Measurements from ENCODE around the gene BBX.

Gene BBX

GRCh38 chr3:107761391-107761790 lies 238.6 kb downstream of the BBX start:
- no peak overlapping the region for H3K27ac ChIP-seq
- no peaks in the 10 kb centered on the region for H3K36me3 ChIP-seq (ENCODE audit: insufficient read depth, low read length)
- TF ChIP-seq EZH2 (IDR thresholded peaks at IDR 0.05) (no peak), POLR2AphosphoS5 (IDR thresholded peaks at IDR 0.05; ENCODE audit: borderline replicate concordance, low read depth, low read length) (no peak), FOXP2 (optimal IDR thresholded peaks at IDR 0.05; ENCODE audit: control extremely low read depth, extremely low read length, insufficient read depth) (no peak)
- no peak overlapping the region for H3K4me3 ChIP-seq
- no peak overlapping the region for H3K9ac ChIP-seq (ENCODE audit: insufficient read length)
- no peak for DNase-seq (ENCODE audit: low read depth, low spot score)
- H3K9me3 ChIP-seq (ENCODE audit: low read depth, low read length) = no peaks in the 10 kb centered on the region

DNA sequence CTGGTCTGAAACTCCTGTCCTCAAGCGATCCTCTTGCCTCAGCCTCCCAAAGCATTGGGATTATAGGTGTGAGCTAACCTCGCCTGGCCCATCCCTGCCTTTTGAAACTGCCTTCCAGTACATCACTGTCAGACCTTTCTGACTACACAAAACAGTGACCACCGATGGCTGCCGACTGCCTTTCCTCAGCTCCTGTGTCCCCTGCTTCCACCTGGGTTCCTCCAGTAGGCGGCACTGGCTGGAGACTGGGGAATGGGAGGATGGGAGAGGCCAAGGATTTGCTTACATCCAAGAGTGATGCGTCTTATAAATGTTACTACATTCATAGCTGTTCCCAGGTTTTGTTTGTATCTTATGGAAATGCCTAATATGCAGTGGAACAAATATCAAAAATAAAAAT lies 242.8 kb downstream of the BBX start:
- H3K36me3 ChIP-seq (ENCODE audit: insufficient read depth, low read length) = no peaks in the 10 kb centered on the region
- H3K9ac ChIP-seq (ENCODE audit: insufficient read length) = no peak overlapping the region
- no peak for DNase-seq (ENCODE audit: low read depth, low spot score)
- TF ChIP-seq EZH2 (IDR thresholded peaks at IDR 0.05) = no peak
- no peak for TF ChIP-seq POLR2AphosphoS5 (IDR thresholded peaks at IDR 0.05; ENCODE audit: borderline replicate concordance, low read depth, low read length)
- no peak for TF ChIP-seq FOXP2 (optimal IDR thresholded peaks at IDR 0.05; ENCODE audit: control extremely low read depth, extremely low read length, insufficient read depth)
- no peaks in the 10 kb centered on the region for H3K9me3 ChIP-seq (ENCODE audit: low read depth, low read length)
- no peak overlapping the region for H3K27ac ChIP-seq
- H3K4me3 ChIP-seq = no peak overlapping the region

DNA sequence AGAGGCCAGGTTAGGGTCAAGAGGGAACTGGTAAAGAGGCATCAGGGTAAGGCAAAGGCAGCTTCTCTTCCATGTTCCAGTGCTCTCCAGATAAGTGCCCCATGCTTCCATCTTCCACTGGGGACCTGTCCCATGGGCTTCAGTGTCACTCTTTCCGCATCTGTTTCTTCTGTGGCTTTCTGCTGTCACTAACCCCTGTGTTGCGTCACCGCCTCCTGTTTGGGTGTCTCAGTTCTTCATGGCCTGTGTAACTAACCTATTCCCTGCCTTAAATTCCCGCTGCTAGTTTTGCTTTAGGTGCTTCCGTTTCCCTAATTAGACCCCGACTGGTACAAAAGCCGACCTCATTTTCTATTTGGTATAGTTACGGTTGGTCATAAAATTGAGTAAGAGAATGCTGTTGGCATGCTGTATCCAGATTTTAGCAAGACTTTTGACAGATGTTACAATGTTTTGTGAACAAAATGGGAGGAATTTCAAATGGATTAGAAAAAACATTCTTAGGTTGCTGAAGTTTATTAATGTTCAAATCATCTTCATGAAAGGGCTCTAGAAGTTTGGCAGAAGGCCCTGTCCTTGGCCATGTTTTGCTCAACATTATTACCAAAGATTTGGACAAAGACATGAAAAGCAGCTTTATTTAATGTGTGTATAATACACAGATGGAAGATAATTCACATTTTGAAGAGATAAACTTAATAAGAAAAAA lies 245.3 kb downstream of the BBX start:
- H3K9me3 ChIP-seq (ENCODE audit: low read depth, low read length) = no peaks in the 10 kb centered on the region
- no peak overlapping the region for H3K9ac ChIP-seq (ENCODE audit: insufficient read length)
- peak; percentile 37 for DNase-seq (ENCODE audit: low read depth, low spot score)
- H3K27ac ChIP-seq = peak overlapping the region; percentile 2; the same call in 1 of the 2 replicates
- TF ChIP-seq POLR2AphosphoS5 (IDR thresholded peaks at IDR 0.05; ENCODE audit: borderline replicate concordance, low read depth, low read length) = no peak
- TF ChIP-seq FOXP2 (optimal IDR thresholded peaks at IDR 0.05; ENCODE audit: control extremely low read depth, extremely low read length, insufficient read depth) = no peak
- H3K36me3 ChIP-seq (ENCODE audit: insufficient read depth, low read length) = no peaks in the 10 kb centered on the region
- H3K4me3 ChIP-seq = no peak overlapping the region

DNA sequence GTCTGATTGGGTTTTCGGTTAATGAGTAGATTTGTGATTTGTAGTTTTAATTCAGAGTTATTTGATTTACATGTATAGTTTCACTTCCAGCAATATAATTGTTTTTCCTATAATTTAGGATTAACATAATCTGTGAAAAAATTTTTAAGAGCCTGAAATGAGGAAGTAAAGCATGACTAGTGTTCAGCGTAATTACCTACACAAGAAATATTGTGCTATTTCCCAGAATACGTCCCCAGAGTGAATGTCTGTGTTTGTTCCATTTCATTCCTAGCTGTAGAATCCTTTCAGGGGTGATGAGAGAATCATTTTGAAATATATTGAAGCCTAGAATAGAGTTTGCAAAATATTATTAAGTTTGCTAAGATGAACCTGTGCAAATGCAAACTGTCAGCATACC lies 247.1 kb downstream of the BBX start:
- Histone ChIP-seq H3K27ac (no peak overlapping the region), H3K9ac (ENCODE audit: insufficient read length) (no peak overlapping the region), H3K9me3 (ENCODE audit: low read depth, low read length) (no peaks in the 10 kb centered on the region), H3K4me3 (no peak overlapping the region), H3K36me3 (ENCODE audit: insufficient read depth, low read length) (peaks cover 3% of the 10 kb centered on the region; the same call in 1 of the 2 replicates)
- DNase-seq (ENCODE audit: low read depth, low spot score) = no peak
- no peak for TF ChIP-seq POLR2AphosphoS5 (IDR thresholded peaks at IDR 0.05; ENCODE audit: borderline replicate concordance, low read depth, low read length)
- TF ChIP-seq FOXP2 (optimal IDR thresholded peaks at IDR 0.05; ENCODE audit: control extremely low read depth, extremely low read length, insufficient read depth) = no peak
- TF ChIP-seq EZH2 (IDR thresholded peaks at IDR 0.05) = no peak

DNA sequence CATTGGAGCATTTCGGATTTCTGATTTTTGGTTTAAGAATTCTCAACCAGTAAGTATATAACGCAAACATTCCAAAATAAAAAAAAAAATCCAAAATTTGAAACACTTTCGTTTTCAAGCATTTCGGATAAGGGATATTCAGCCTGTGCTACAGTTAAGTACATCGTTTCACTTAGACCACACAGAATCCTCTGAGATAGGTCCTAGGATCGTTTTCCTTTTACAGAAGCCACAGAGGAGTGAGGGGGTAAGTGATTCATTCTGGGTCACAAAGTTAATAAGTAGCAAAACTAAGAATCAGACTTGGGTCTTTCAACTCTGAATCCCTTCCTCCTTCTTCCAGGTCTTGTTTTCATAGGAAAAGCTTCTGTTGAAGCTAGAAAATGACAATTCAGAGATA lies 249.3 kb downstream of the BBX start:
- H3K27ac ChIP-seq = no peak overlapping the region
- TF ChIP-seq EZH2 (IDR thresholded peaks at IDR 0.05) (no peak), POLR2AphosphoS5 (IDR thresholded peaks at IDR 0.05; ENCODE audit: borderline replicate concordance, low read depth, low read length) (no peak), FOXP2 (optimal IDR thresholded peaks at IDR 0.05; ENCODE audit: control extremely low read depth, extremely low read length, insufficient read depth) (no peak)
- H3K4me3 ChIP-seq = no peak overlapping the region

GRCh38 chr3:107775974-107776373 lies 253.2 kb downstream of the BBX start:
- no peak overlapping the region for H3K4me3 ChIP-seq
- no peak for TF ChIP-seq FOXP2 (optimal IDR thresholded peaks at IDR 0.05; ENCODE audit: control extremely low read depth, extremely low read length, insufficient read depth)
- TF ChIP-seq EZH2 (IDR thresholded peaks at IDR 0.05) = no peak
- no peak for TF ChIP-seq POLR2AphosphoS5 (IDR thresholded peaks at IDR 0.05; ENCODE audit: borderline replicate concordance, low read depth, low read length)

More for the DNA sequence above, 249.3 kb downstream of the BBX start:
- H3K36me3 ChIP-seq (ENCODE audit: insufficient read depth, low read length) = peaks cover 4% of the 10 kb centered on the region; the same call in 1 of the 2 replicates
- H3K9ac ChIP-seq (ENCODE audit: insufficient read length) = no peak overlapping the region
- DNase-seq (ENCODE audit: low read depth, low spot score) = no peak
- no peaks in the 10 kb centered on the region for H3K9me3 ChIP-seq (ENCODE audit: low read depth, low read length)

DNA sequence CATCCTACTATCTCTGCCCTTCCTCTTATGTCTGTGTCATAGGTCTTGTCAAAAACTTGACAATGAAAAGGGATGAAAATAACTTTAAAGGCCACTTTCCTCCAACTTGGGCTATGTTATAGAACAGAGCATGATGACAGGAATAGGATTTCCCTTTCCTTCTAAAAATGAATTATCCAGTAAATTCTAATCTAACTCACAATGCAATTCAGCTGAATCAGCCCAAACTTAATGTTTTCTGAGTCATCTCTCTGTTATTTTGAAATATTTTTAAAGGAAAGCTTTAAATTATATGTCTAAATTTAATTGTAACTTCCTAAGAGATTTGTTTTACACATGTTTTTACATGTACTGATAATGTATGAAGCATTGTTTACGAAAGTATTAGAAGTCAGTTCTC lies 258.5 kb downstream of the BBX start:
- no peak overlapping the region for H3K9ac ChIP-seq (ENCODE audit: insufficient read length)
- H3K9me3 ChIP-seq (ENCODE audit: low read depth, low read length) = no peaks in the 10 kb centered on the region
- DNase-seq (ENCODE audit: low read depth, low spot score) = no peak
- H3K36me3 ChIP-seq (ENCODE audit: insufficient read depth, low read length) = peaks cover 8% of the 10 kb centered on the region; the same call in 1 of the 2 replicates
- TF ChIP-seq POLR2AphosphoS5 (IDR thresholded peaks at IDR 0.05; ENCODE audit: borderline replicate concordance, low read depth, low read length) = no peak
- no peak for TF ChIP-seq FOXP2 (optimal IDR thresholded peaks at IDR 0.05; ENCODE audit: control extremely low read depth, extremely low read length, insufficient read depth)
- TF ChIP-seq EZH2 (IDR thresholded peaks at IDR 0.05) = no peak
- H3K27ac ChIP-seq = no peak overlapping the region
- H3K4me3 ChIP-seq = no peak overlapping the region

More at GRCh38 chr3:107775974-107776373, 253.2 kb downstream of the BBX start:
- no peaks in the 10 kb centered on the region for H3K9me3 ChIP-seq (ENCODE audit: low read depth, low read length)
- H3K36me3 ChIP-seq (ENCODE audit: insufficient read depth, low read length) = peaks cover 6% of the 10 kb centered on the region; the same call in 1 of the 2 replicates
- H3K27ac ChIP-seq = no peak overlapping the region
- no peak for DNase-seq (ENCODE audit: low read depth, low spot score)
- no peak overlapping the region for H3K9ac ChIP-seq (ENCODE audit: insufficient read length)

DNA sequence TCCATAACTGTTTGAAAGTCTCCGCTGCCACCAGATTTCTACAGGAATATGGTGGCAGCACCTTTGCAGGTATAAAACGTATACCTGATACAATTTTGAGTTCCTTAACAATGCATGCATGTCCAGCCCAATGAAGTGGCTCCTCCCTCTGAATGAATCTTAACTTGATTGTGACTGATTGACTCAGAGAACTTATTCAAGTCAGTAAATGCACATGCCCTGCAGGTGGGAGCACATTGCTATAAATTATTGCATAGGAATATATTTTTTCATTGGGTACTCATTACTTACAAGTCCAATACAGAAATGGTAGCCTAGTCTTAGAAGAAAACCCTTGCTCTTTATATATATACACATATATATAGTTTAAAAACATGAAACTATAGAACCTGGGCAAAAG lies 259.3 kb downstream of the BBX start:
- H3K4me3 ChIP-seq = no peak overlapping the region

More for the DNA sequence above, 259.3 kb downstream of the BBX start:
- no peak overlapping the region for H3K9ac ChIP-seq (ENCODE audit: insufficient read length)
- no peaks in the 10 kb centered on the region for H3K9me3 ChIP-seq (ENCODE audit: low read depth, low read length)
- no peak for DNase-seq (ENCODE audit: low read depth, low spot score)
- TF ChIP-seq POLR2AphosphoS5 (IDR thresholded peaks at IDR 0.05; ENCODE audit: borderline replicate concordance, low read depth, low read length) = no peak
- no peak for TF ChIP-seq FOXP2 (optimal IDR thresholded peaks at IDR 0.05; ENCODE audit: control extremely low read depth, extremely low read length, insufficient read depth)
- no peak for TF ChIP-seq EZH2 (IDR thresholded peaks at IDR 0.05)
- H3K27ac ChIP-seq = no peak overlapping the region
- H3K36me3 ChIP-seq (ENCODE audit: insufficient read depth, low read length) = peaks cover 8% of the 10 kb centered on the region; the same call in 1 of the 2 replicates
